Astrocyte of the spinal cord (primary cell): ENCODE measurements around the gene DNM1L.

Experiments
- DNase-seq: peaks from one replicate; pipeline ENCODE4 v3.0.0; 2011; ENCODE audit warnings: low read depth, low spot score
- H3K4me3 ChIP-seq: 2 replicates; pipeline ENCODE4 v1.5.1; 2011; ENCODE audit warnings: low read depth, mild to moderate bottlenecking, low read length, moderate library complexity
- in situ Hi-C: cut with HindIII; loops from 2 replicates; pipeline ENCODE4 v1.10.0; 2017; ENCODE audit warnings: low sequenced_read_pairs
- TF ChIP-seq, protein P1 (sequence below): IDR thresholded peaks from 2 replicates; pipeline ENCODE4 v1.5.1; 2012; ENCODE audit warnings: low read depth, mild to moderate bottlenecking, low read length, inconsistent platforms

The DNM1L gene

DNA sequence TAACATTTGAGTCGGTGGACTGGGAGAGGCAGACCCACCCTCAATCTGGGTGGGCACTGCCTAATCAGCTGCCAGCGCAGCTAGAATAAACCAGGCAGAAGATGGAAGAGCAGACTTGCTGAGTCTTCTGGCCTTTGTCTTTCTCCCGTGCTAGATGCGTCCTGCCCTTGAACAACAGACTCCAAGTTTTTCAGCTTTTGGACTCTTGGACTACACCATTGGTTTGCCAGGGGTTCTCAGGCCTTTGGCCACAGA is 27.2 kb upstream of the DNM1L start:
- TF ChIP-seq, protein P1, sequence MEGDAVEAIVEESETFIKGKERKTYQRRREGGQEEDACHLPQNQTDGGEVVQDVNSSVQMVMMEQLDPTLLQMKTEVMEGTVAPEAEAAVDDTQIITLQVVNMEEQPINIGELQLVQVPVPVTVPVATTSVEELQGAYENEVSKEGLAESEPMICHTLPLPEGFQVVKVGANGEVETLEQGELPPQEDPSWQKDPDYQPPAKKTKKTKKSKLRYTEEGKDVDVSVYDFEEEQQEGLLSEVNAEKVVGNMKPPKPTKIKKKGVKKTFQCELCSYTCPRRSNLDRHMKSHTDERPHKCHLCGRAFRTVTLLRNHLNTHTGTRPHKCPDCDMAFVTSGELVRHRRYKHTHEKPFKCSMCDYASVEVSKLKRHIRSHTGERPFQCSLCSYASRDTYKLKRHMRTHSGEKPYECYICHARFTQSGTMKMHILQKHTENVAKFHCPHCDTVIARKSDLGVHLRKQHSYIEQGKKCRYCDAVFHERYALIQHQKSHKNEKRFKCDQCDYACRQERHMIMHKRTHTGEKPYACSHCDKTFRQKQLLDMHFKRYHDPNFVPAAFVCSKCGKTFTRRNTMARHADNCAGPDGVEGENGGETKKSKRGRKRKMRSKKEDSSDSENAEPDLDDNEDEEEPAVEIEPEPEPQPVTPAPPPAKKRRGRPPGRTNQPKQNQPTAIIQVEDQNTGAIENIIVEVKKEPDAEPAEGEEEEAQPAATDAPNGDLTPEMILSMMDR = no peak
- in situ Hi-C loops = no loop called here
- DNase-seq = no peak
- H3K4me3 ChIP-seq = no peak overlapping the region

DNA sequence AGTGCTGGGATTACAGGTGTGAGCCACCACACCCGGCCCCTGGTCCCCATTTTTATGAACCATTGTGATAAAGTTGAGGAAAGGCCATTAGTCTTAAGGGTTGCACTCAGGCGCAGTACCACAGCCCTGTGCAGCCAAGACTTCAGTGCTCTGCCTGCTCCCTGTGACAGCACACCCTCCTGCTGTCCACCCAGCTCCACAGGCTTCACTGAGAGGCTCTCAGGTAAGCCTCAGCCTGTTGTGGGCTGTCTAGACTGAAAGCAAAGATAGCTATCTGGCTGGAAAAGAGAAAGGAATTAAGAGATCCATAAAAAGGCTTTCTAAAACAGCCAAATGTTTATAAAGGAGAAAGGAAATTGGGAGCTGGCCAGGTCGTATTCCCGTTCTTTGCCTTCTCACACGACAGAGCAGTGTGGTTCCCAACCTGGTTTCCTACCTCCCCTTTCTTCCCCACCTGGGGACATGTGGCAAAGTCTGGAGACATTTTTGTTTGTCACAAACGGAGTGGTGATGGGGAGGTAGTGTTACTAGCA is 19.1 kb upstream of the DNM1L start:
- in situ Hi-C loops = no loop called here
- no peak for DNase-seq
- TF ChIP-seq, protein P1 = no peak
- H3K4me3 ChIP-seq = no peak overlapping the region

DNA sequence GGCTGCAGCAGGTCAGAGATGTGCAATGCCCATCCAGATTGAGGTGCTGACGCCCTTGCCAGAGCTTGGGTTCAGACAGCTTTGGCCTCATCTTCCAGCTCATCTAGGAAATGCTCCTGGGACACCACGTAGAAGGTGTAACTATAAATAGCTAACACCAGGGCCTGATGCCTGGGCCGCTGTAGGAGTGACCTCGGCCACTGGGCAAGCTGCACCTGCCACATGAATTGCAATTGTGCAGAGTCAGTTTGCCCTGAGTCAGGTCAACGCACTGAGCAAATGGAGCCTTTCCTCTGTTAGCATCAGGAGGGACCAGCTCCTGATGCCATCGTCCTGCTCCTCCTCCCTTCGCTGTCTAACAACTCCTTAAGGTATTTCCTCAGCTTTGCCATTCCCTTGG is 17.4 kb upstream of the DNM1L start:
- TF ChIP-seq, protein P1 = no peak
- H3K4me3 ChIP-seq = no peak overlapping the region
- no peak for DNase-seq
- in situ Hi-C loops = no loop called here

DNA sequence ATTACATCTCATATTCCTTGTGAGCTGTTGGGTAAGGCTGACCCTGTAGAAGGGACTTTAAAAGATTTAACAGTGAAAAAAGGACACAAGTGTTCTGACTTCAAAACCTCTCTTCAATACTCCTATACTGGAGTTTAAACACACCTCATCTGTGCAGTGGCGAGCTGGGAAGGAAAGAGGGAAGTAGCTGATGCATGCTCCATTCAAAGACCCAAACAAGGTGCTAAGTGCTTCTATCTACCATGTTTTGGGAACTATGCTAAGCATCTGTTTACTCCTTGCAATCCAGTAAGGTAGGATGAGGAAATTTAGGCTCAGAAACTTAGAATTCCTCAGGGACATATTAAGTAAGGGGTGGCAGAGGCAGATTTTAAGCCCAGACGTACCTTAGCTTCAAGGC is 16.4 kb upstream of the DNM1L start:
- TF ChIP-seq, protein P1 = no peak
- H3K4me3 ChIP-seq = no peak overlapping the region
- DNase-seq = no peak
- in situ Hi-C loops = no loop called here

DNA sequence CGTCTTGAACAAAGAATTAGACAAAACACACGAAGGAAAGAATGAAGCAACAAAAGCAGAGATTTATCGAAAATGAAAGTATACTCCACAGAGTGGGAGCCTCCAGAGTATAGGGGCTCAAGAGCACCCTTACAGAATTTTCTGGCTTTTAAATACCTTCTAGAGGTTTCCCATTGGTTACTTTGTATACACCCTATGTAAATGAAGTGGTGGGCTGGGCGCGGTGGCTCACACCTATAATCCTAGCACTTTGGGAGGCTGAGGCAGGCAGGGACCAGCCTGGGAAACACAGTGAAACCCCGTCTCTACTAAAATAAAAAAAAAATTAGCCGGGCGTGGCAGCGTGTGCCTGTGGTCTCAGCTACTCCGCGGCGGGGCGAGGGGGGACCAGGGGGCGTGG is 13.1 kb upstream of the DNM1L start:
- no peak for DNase-seq
- in situ Hi-C loops = no loop called here
- TF ChIP-seq, protein P1 = no peak
- no peak overlapping the region for H3K4me3 ChIP-seq

DNA sequence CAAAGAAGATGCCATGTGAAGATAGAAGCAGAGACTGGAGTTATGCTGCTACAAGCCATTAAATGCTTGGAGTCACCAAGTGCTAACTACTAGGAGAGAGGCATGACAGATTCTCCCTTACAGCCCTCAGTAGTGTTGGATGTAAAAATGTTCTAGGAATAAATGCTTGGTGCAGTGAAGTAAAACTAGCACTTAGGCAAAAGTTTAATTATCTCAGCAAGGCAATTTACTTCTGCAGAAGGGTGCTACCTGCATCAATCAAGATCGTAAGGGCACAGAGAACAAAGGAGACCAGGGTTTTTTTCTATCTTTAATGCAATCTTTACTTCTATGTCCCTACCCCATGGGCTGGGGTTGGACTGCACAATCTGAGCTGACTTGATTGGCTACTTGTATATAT is 9.5 kb upstream of the DNM1L start:
- in situ Hi-C loops = no loop called here
- DNase-seq = no peak
- TF ChIP-seq, protein P1 = no peak
- H3K4me3 ChIP-seq = no peak overlapping the region
